GM12874 (cell line): Measurements from ENCODE around the gene CELF3.
A peak's percentile ranks its signal among the peaks of the same experiment; 100 is the strongest.

Experiments
- TF ChIP-seq, protein P1 (sequence below): IDR thresholded peaks from 2 replicates; pipeline ENCODE4 v1.5.1; 2011; ENCODE audit warnings: low read depth, mild to moderate bottlenecking, control low read depth, low read length, moderate library complexity; ENCODE audit not compliant: insufficient read depth

Gene CELF3

DNA sequence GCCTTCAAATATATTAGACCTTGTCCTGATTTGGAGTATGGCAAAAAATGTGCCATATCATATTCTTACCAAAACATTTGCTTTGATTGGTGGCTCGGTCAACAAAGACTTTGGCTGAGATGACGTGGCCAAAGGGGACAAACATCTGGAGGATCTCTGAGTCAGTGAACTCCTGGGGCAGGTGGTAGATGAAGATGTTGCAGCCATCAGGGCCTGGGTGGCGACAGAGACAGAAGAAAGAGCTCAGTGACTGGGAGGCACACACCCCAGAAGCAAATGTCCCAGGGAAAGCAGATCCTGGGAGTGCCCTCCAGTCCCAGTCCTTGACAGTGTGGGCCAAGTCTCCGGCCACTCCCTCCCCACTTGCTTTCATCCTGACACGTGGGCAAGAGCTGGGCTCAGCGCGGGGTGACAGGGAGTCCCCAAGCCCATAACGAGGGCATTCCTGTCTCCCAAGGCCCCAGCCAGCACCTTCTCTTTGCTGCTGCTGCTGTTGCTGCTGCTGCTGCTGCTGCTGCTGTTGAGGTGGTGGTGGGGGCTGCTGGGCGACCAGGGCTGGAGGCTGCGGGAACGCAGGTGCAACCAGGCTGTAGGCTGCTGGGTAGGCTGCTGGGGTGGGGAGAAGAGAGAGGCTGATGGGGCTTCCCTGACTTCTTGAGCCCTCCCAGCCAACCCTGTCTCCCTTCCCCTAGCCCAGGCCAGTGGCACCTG is 10.7 kb downstream of the CELF3 start:
- TF ChIP-seq, protein P1, sequence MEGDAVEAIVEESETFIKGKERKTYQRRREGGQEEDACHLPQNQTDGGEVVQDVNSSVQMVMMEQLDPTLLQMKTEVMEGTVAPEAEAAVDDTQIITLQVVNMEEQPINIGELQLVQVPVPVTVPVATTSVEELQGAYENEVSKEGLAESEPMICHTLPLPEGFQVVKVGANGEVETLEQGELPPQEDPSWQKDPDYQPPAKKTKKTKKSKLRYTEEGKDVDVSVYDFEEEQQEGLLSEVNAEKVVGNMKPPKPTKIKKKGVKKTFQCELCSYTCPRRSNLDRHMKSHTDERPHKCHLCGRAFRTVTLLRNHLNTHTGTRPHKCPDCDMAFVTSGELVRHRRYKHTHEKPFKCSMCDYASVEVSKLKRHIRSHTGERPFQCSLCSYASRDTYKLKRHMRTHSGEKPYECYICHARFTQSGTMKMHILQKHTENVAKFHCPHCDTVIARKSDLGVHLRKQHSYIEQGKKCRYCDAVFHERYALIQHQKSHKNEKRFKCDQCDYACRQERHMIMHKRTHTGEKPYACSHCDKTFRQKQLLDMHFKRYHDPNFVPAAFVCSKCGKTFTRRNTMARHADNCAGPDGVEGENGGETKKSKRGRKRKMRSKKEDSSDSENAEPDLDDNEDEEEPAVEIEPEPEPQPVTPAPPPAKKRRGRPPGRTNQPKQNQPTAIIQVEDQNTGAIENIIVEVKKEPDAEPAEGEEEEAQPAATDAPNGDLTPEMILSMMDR: no peak

DNA sequence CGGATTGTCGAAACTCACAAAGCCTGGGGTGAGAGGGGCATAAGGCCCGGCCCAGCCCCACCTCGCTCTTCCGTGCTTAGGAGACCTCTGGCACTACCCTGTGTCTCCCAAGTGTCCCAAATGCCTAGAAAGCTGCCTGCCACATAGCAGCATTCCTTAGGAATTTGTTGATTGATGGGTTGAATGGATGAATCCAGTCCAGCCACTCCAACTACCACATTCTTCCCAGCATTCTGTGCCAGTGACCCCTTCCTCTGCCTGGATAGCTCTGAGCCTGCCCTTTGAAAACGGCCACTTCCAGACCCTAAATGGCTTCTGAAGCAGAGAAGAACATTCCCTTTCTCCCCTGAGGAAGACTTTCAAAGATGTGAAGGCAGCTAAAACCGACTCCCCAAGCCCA is 11.5 kb downstream of the CELF3 start:
- TF ChIP-seq, protein P1: no peak

GRCh38 chr1:151704246-151704645 is 12.4 kb downstream of the CELF3 start:
- TF ChIP-seq, protein P1: no peak

DNA sequence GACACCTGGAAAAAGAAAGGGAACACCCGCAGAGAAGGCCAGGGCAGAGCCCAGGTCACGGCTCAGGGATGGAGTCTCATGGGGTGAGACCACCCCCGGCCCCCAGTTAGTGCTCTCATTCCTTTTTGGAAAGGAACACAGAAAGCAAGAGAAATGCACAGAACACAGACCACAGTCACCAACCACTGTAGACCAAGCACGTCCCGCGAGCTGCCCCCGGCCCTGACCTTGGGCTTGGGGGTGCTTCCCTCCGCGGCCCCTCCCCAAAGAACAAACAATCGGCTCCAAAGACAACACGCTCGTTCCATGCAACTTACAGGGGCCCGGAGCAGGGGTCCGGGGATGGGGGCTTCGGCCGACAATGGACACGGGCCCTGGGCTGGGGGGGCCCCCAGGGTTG is 12.8 kb downstream of the CELF3 start:
- TF ChIP-seq, protein P1: no peak

- TF ChIP-seq, protein P1: no peak
Measured at GRCh38 chr1:151702936-151703335, 13.7 kb downstream of the CELF3 start.

DNA sequence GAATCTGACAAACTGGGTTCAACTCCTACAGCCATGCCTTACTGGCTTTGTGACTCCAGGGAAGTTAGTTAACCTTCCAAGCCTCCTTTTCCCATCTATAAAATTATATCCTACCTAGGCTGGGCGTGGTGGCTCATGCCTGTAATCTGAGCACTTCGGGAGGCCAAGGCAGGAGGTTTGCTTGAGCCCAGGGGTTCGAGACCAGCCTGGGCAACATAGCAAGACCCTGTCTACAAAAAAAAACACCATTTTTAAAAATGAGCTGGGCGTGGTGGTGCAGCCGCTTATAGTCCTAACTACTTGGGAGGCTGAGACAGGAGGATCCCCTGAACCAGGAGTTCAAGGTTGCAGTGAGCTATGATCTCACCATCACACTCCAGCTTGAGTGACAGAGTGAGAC is 15.1 kb downstream of the CELF3 start:
- TF ChIP-seq, protein P1: no peak

GRCh38 chr1:151693057-151693651 is 23.4 kb downstream of the CELF3 start:
- TF ChIP-seq, protein P1: peak; percentile 52; the same call in 1 of the 2 replicates
